ENCODE results near the gene PACSIN2. TPM values are rescaled to one million over a fixed set of nuclear protein-coding genes. Genes with fewer than 3 reads are reported as not detected.

The PACSIN2 gene
- total and polyA plus RNA-seq, 10 of the 15 experiments (the other 5 are each of a cell fraction or from before 2014, with no cell fraction given): 0.93 to 78.7 (median 46.8) TPM

- DNase-seq (ENCODE audit: low read depth, low spot score) (no peak), FAIRE-seq (no peak), ATAC-seq (no peak)
- intact Hi-C loops (cut with micrococcal nuclease; ENCODE audit: unreplicated experiment): no loop called here
- no peak for TF ChIP-seq MAX (IDR thresholded peaks at IDR 0.05; ENCODE audit: low read depth, low read length)
- TF ChIP-seq NFXL1 (IDR thresholded peaks at IDR 0.05; ENCODE audit: borderline replicate concordance): no peak
- no peak for TF ChIP-seq ZNF217 (IDR thresholded peaks at IDR 0.05)
- TF ChIP-seq SP1 (IDR thresholded peaks at IDR 0.05; ENCODE audit: low read depth, low read length): no peak
- TF ChIP-seq CHD2 (IDR thresholded peaks at IDR 0.05; ENCODE audit: borderline replicate concordance, low read depth, low read length): no peak
- no peak for TF ChIP-seq HDAC2 (IDR thresholded peaks at IDR 0.05)
- no peak for TF ChIP-seq USF1 (IDR thresholded peaks at IDR 0.05; ENCODE audit: borderline replicate concordance, extremely low read length, insufficient read depth, low read depth, low read length)
- no peak for TF ChIP-seq EP300 (IDR thresholded peaks at IDR 0.05; ENCODE audit: borderline replicate concordance in 1 of 2, control insufficient read depth in 1 of 2, low read depth in 2 of 2, low read length in 2 of 2)
- TF ChIP-seq ATF2 (IDR thresholded peaks at IDR 0.05; ENCODE audit: low read length): no peak
- TF ChIP-seq WRNIP1 (IDR thresholded peaks at IDR 0.05; ENCODE audit: borderline replicate concordance, low read depth, low read length): no peak
- TF ChIP-seq GATAD2B (conservative IDR thresholded peaks at IDR 0.05; ENCODE audit: low read depth): no peak
- CTCF ChIA-PET: interaction anchor here (0.6 to 0.9 kb wide), 3 partner anchors 9 to 204 kb away, joined by 3 read pairs; no protein-coding TSS in a partner anchor
- Histone ChIP-seq H4K20me1 (ENCODE audit: control insufficient read depth, insufficient read depth) (no peaks in the 10 kb centered on the region), H3K27me3 (replicated peaks in 1 of 2; ENCODE audit: control insufficient read depth in 2 of 2, insufficient read depth in 2 of 2, low read length in 1 of 2) (no peaks in the 10 kb centered on the region), H3K79me2 (ENCODE audit: control insufficient read depth, insufficient read depth, low read length) (peaks cover 9% of the 10 kb centered on the region), H3K4me2 (ENCODE audit: control insufficient read depth, insufficient read depth) (no peak overlapping the region), H3K4me1 (ENCODE audit: control insufficient read depth, insufficient read depth, low read length) (no peaks in the 10 kb centered on the region), H3K9ac (ENCODE audit: control insufficient read depth, insufficient read depth, low read length) (no peak overlapping the region), H3K4me3 (no peak overlapping the region), H3K27ac (ENCODE audit: control insufficient read depth, insufficient read depth) (no peak overlapping the region), H2AFZ (ENCODE audit: control insufficient read depth, low read depth, low read length) (no peak overlapping the region), H3K36me3 (ENCODE audit: control insufficient read depth in 2 of 2, insufficient read depth in 2 of 2, low read length in 1 of 2) (peaks cover 3 to 9% of the 10 kb centered on the region in 2 experiments), H3K9me3 (replicated peaks; ENCODE audit: control insufficient read depth, insufficient read depth, low read length) (no peaks in the 10 kb centered on the region; the same call in 2 of the 3 replicates)
- POLR2A ChIA-PET: no interaction called here
- SMC1A ChIA-PET (ENCODE audit: uncharacterized antibody, unreplicated experiment): no interaction called here
- RAD21 ChIA-PET (ENCODE audit: unreplicated experiment): no interaction called here
- in situ Hi-C loops (cut with MboI): no loop called here
- WGBS (ENCODE audit: insufficient coverage, insufficient replicate concordance, low lambda C conversion rate, missing lambda C conversion rate): 95% methylated on average over 3 of the region's 3 CpGs
- no TSS peak for BruUV-seq (replicated peaks)
Observed at GRCh38 chr22:42847110-42847509, 167.8 kb downstream of the PACSIN2 start.

All from GM12878 (cell line).